ENCODE results near the gene URGCP. TPM values are rescaled to one million over a fixed set of nuclear protein-coding genes. Genes with fewer than 3 reads are reported as not detected.

URGCP gene
- total RNA-seq, 2 donors from 2014 or later = 23.2 to 23.8 TPM

DNA sequence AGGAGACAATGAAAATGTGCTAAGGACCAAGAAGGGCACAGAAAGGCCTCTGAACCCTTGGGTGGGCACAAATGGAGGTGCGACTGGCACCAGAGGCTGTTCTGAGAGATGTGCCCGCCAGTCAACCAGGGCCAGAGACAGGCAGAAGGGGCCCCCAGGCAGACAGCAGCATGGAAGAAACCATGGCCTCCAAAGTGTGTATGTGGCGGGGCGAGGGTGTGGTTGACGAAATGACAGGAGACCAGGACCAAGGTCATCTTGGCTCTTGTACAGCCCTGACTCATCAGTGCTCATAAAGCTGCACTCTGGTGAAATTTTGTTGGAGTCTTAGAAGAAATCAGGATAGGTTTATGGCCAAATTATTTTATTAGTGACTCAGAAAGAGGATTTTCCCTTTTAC lies 33.1 kb downstream of the URGCP start:
- H3K36me3 ChIP-seq (ENCODE audit: control insufficient read depth, insufficient read depth, low read length) = peaks cover 16% of the 10 kb centered on the region
- Mint-ChIP-seq H3K9me3 (no peaks in the 10 kb centered on the region), H3K27ac (no peak overlapping the region), H3K36me3 (ENCODE audit: low read depth) (peaks cover 29% of the 10 kb centered on the region), H3K27me3 (ENCODE audit: insufficient read depth) (peaks cover 8% of the 10 kb centered on the region), H3K4me1 (peaks cover 13% of the 10 kb centered on the region), H3K4me3 (no peak overlapping the region)
- no peaks in the 10 kb centered on the region for H3K27me3 ChIP-seq (ENCODE audit: control insufficient read depth, insufficient read depth, low read length, poor library complexity, severe bottlenecking)
- H3K4me3 ChIP-seq (ENCODE audit: low read length) = no peak overlapping the region
- WGBS, 2 experiments (ENCODE audit: insufficient coverage in 1 of 2, insufficient read length in 1 of 2) = 87 to 90% methylated on average over 5 of the region's 5 CpGs
- no peak overlapping the region for H3K9ac ChIP-seq (ENCODE audit: extremely low read depth, low read length, poor library complexity, severe bottlenecking)
- peaks cover 3% of the 10 kb centered on the region for H3K4me1 ChIP-seq (ENCODE audit: control insufficient read depth, insufficient read depth, low read length)
- TF ChIP-seq CTCF (conservative IDR thresholded peaks at IDR 0.05) = no peak
- no peaks in the 10 kb centered on the region for H3K9me3 ChIP-seq (ENCODE audit: control insufficient read depth, low read length)
- no peak for DNase-seq
- H3K27ac ChIP-seq (ENCODE audit: low read depth, low read length) = no peak overlapping the region

DNA sequence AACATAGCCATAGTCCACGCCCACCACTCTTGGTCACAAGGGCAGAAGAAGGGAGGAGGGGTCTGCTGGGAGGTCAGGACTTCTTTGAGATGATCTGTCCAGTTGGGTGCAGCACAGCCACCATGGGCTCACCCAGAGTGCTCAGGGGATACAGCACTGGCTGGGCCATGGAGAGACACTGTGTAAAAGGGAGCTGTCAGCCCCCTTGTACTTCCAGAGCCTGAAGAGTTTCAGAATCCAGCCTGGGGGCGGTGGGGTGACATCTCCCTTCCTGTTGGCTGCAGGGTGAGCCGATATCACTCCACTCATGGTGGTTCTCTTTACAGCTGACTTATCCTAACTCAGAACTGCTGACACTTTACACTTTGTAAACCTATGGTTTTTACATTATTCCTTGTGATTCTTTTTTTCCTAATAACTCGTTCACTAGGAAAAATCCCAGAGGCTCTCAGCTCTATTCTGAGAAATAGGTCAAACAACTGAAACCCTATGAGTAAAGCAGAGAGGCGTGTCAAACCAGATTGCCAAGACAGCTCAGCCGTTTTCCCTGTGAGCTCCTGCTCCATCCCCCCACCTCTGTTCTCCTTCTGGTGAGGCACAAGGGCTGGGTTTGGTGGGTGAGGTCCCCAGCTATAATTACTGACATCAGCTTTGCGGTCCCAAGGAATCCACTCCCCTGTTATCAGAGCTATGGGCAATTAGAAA lies 33.8 kb downstream of the URGCP start:
- 82 to 83% methylated on average over 5 to 7 of the region's 7 CpGs for WGBS, 2 experiments (ENCODE audit: insufficient coverage in 1 of 2, insufficient read length in 1 of 2)
- Histone ChIP-seq H3K4me3 (ENCODE audit: low read length) (no peak overlapping the region), H3K9me3 (ENCODE audit: control insufficient read depth, low read length) (no peaks in the 10 kb centered on the region), H3K27me3 (ENCODE audit: control insufficient read depth, insufficient read depth, low read length, poor library complexity, severe bottlenecking) (no peaks in the 10 kb centered on the region), H3K36me3 (ENCODE audit: control insufficient read depth, insufficient read depth, low read length) (peaks cover 12% of the 10 kb centered on the region), H3K9ac (ENCODE audit: extremely low read depth, low read length, poor library complexity, severe bottlenecking) (no peak overlapping the region), H3K27ac (ENCODE audit: low read depth, low read length) (no peak overlapping the region), H3K4me1 (ENCODE audit: control insufficient read depth, insufficient read depth, low read length) (peaks cover 4% of the 10 kb centered on the region)
- Mint-ChIP-seq H3K27ac (no peak overlapping the region), H3K27me3 (ENCODE audit: insufficient read depth) (peaks cover 8% of the 10 kb centered on the region), H3K4me3 (no peak overlapping the region), H3K9me3 (no peaks in the 10 kb centered on the region), H3K4me1 (peaks cover 13% of the 10 kb centered on the region), H3K36me3 (ENCODE audit: low read depth) (peaks cover 22% of the 10 kb centered on the region)
- DNase-seq = peak; percentile 52
- no peak for TF ChIP-seq CTCF (conservative IDR thresholded peaks at IDR 0.05)

DNA sequence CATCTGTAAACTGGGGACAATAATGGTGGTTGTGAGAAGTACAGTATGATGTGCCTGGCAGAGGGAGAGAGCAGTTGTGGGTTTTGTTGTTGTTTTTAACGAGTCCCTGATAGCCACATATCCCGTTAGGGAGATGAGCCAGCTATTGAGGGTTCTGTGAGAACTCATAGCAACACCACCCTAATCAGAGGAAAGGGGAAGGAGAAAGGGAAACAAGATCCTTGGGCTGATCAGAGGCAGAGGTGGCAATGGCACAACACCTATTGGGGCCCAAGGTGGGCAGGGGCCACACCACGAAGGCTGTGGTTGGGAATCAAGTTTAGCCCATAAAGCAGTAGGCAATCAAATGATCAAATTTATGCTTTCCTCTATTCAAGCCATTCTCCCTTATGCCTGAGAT lies 35.3 kb downstream of the URGCP start:
- Mint-ChIP-seq H3K36me3 (ENCODE audit: low read depth) (peaks cover 20% of the 10 kb centered on the region), H3K27me3 (ENCODE audit: insufficient read depth) (peaks cover 8% of the 10 kb centered on the region), H3K27ac (no peak overlapping the region), H3K4me1 (peaks cover 13% of the 10 kb centered on the region), H3K9me3 (no peaks in the 10 kb centered on the region), H3K4me3 (no peak overlapping the region)
- 85 to 100% methylated on average over 3 of the region's 3 CpGs for WGBS, 2 experiments (ENCODE audit: insufficient coverage in 1 of 2, insufficient read length in 1 of 2)
- H3K9ac ChIP-seq (ENCODE audit: extremely low read depth, low read length, poor library complexity, severe bottlenecking) = no peak overlapping the region
- no peak overlapping the region for H3K27ac ChIP-seq (ENCODE audit: low read depth, low read length)
- peaks cover 4% of the 10 kb centered on the region for H3K4me1 ChIP-seq (ENCODE audit: control insufficient read depth, insufficient read depth, low read length)
- DNase-seq = no peak
- H3K4me3 ChIP-seq (ENCODE audit: low read length) = no peak overlapping the region
- no peaks in the 10 kb centered on the region for H3K27me3 ChIP-seq (ENCODE audit: control insufficient read depth, insufficient read depth, low read length, poor library complexity, severe bottlenecking)
- peaks cover 18% of the 10 kb centered on the region for H3K36me3 ChIP-seq (ENCODE audit: control insufficient read depth, insufficient read depth, low read length)
- no peak for TF ChIP-seq CTCF (conservative IDR thresholded peaks at IDR 0.05)
- H3K9me3 ChIP-seq (ENCODE audit: control insufficient read depth, low read length) = no peaks in the 10 kb centered on the region
